HEK293 (cell line): ENCODE results near the gene PTPRCAP.

ENCODE experiments used
- GLIS1 ChIP-seq: fragments of 450-650 bp; formaldehyde crosslinking; IDR thresholded peaks from 2 replicates; pipeline ENCODE4 v1.5.1; 2016; ENCODE audit warnings: missing biosample characterization, missing genetic modification characterization
- GLIS2 ChIP-seq: fragments of 450-650 bp; formaldehyde crosslinking; IDR thresholded peaks from 2 replicates; pipeline ENCODE4 v1.5.1; 2016; ENCODE audit warnings: missing biosample characterization, missing genetic modification characterization
- SALL2 ChIP-seq: fragments of 450-650 bp; formaldehyde crosslinking; IDR thresholded peaks from 2 replicates; pipeline ENCODE4 v1.5.0; 2017; ENCODE audit warnings: missing biosample characterization, mild to moderate bottlenecking, missing genetic modification characterization, borderline replicate concordance
- ZBTB17 ChIP-seq: fragments of 450-650 bp; formaldehyde crosslinking; IDR thresholded peaks from 2 replicates; pipeline ENCODE4 v1.5.1; 2016; ENCODE audit warnings: missing biosample characterization, missing genetic modification characterization
- ZBTB48 ChIP-seq: fragments of 450-650 bp; formaldehyde crosslinking; IDR thresholded peaks from 2 replicates; pipeline ENCODE4 v1.5.1; 2016; ENCODE audit warnings: missing biosample characterization, missing genetic modification characterization
- ZNF133 ChIP-seq: fragments of 450-650 bp; formaldehyde crosslinking; IDR thresholded peaks from 2 replicates; pipeline ENCODE4 v1.5.1; 2016; ENCODE audit warnings: missing biosample characterization, missing genetic modification characterization
- ZNF138 ChIP-seq: fragments of 450-650 bp; formaldehyde crosslinking; IDR thresholded peaks from 2 replicates; pipeline ENCODE4 v1.5.1; 2016; ENCODE audit warnings: missing biosample characterization, missing genetic modification characterization, borderline replicate concordance
- ZNF221 ChIP-seq: fragments of 450-650 bp; formaldehyde crosslinking; IDR thresholded peaks from 2 replicates; pipeline ENCODE4 v1.5.1; 2017; ENCODE audit warnings: missing biosample characterization, missing genetic modification characterization, borderline replicate concordance
- ZNF292 ChIP-seq: fragments of 450-650 bp; formaldehyde crosslinking; IDR thresholded peaks from 2 replicates; pipeline ENCODE4 v1.5.1; 2016; ENCODE audit warnings: low read depth, missing biosample characterization, missing genetic modification characterization, borderline replicate concordance
- ZNF335 ChIP-seq: fragments of 450-650 bp; formaldehyde crosslinking; conservative IDR thresholded peaks from 2 replicates; pipeline ENCODE4 v1.5.1; 2016; ENCODE audit warnings: missing biosample characterization, missing genetic modification characterization
- ZNF548 ChIP-seq: fragments of 450-650 bp; formaldehyde crosslinking; IDR thresholded peaks from 2 replicates; pipeline ENCODE4 v1.5.1; 2016; ENCODE audit warnings: missing biosample characterization, missing genetic modification characterization
- ZNF660 ChIP-seq: fragments of 450-650 bp; IDR thresholded peaks from 2 replicates; pipeline ENCODE4 v1.5.1; 2018; ENCODE audit warnings: missing biosample characterization, mild to moderate bottlenecking, missing genetic modification characterization
- ZSCAN30 ChIP-seq: fragments of 450-650 bp; IDR thresholded peaks from 2 replicates; pipeline ENCODE4 v1.5.1; 2018; ENCODE audit warnings: missing biosample characterization, mild to moderate bottlenecking, missing genetic modification characterization, moderate library complexity
- TF ChIP-seq, protein P1 (sequence below): fragments of 450-650 bp; formaldehyde crosslinking; IDR thresholded peaks from 2 replicates; pipeline ENCODE4 v1.5.1; 2016; ENCODE audit warnings: missing biosample characterization, missing genetic modification characterization
- TF ChIP-seq, protein P2 (sequence below): fragments of 450-650 bp; formaldehyde crosslinking; IDR thresholded peaks from 2 replicates; pipeline ENCODE4 v1.5.1; 2017; ENCODE audit warnings: missing biosample characterization, missing genetic modification characterization
- TF ChIP-seq, protein P3 (sequence below): fragments of 450-650 bp; formaldehyde crosslinking; IDR thresholded peaks from 2 replicates; pipeline ENCODE4 v1.5.1; 2016; ENCODE audit warnings: missing biosample characterization, missing genetic modification characterization
- TF ChIP-seq, protein P4 (sequence below): fragments of 450-650 bp; formaldehyde crosslinking; IDR thresholded peaks from 2 replicates; pipeline ENCODE4 v1.5.1; 2016; ENCODE audit warnings: missing biosample characterization, missing genetic modification characterization
- TF ChIP-seq, protein P5 (sequence below): fragments of 450-650 bp; formaldehyde crosslinking; IDR thresholded peaks from 2 replicates; pipeline ENCODE4 v1.5.1; 2016; ENCODE audit warnings: missing biosample characterization, missing genetic modification characterization

The PTPRCAP gene

DNA sequence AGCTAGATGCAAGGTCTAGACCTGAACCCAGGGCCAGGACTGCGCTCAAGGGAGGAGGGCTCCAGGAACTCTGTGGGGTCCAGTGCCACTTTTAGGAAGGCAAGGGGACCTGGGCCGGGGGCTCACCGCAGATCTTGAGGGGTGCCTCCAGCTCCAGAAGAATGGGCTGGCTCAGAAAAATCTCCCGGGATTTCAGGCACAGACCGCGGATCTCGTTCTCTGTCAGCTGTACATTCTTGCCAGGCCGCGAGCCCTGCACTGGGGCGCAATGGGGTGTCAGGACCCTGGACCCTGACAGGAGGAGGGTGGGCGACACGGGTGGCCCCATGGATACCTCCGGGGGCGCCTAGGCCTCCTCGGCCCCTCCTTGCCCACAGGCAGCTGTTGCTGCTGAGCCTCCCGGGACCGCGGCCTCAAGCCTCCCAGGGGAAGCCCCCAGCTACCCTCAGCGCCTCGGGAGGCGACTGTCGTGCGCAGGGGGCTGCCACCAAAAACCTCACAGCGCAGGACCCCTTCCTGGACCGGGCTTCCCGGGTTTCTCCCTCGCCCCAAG lies 36.5 kb downstream of the PTPRCAP start (continued):
- TF ChIP-seq ZNF335 (tag by site-specific recombination) (peak; percentile 30; the same call in 1 of the 2 replicates), GLIS1 (tag by site-specific recombination) (peak; percentile 70), ZSCAN30 (tag by site-specific recombination) (no peak), ZBTB48 (tag by site-specific recombination) (no peak), ZNF660 (no peak), ZNF548 (tag by site-specific recombination) (no peak), ZBTB17 (no peak), ZNF221 (no peak), SALL2 (tag by site-specific recombination) (no peak), ZNF292 (tag by site-specific recombination) (no peak), ZNF138 (tag by site-specific recombination) (no peak), GLIS2 (tag by site-specific recombination) (peak; percentile 96), ZNF133 (tag by site-specific recombination) (no peak)
- TF ChIP-seq, protein P1, sequence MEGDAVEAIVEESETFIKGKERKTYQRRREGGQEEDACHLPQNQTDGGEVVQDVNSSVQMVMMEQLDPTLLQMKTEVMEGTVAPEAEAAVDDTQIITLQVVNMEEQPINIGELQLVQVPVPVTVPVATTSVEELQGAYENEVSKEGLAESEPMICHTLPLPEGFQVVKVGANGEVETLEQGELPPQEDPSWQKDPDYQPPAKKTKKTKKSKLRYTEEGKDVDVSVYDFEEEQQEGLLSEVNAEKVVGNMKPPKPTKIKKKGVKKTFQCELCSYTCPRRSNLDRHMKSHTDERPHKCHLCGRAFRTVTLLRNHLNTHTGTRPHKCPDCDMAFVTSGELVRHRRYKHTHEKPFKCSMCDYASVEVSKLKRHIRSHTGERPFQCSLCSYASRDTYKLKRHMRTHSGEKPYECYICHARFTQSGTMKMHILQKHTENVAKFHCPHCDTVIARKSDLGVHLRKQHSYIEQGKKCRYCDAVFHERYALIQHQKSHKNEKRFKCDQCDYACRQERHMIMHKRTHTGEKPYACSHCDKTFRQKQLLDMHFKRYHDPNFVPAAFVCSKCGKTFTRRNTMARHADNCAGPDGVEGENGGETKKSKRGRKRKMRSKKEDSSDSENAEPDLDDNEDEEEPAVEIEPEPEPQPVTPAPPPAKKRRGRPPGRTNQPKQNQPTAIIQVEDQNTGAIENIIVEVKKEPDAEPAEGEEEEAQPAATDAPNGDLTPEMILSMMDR = peak; percentile 54; the same call in 1 of the 2 replicates
- TF ChIP-seq, protein P2, sequence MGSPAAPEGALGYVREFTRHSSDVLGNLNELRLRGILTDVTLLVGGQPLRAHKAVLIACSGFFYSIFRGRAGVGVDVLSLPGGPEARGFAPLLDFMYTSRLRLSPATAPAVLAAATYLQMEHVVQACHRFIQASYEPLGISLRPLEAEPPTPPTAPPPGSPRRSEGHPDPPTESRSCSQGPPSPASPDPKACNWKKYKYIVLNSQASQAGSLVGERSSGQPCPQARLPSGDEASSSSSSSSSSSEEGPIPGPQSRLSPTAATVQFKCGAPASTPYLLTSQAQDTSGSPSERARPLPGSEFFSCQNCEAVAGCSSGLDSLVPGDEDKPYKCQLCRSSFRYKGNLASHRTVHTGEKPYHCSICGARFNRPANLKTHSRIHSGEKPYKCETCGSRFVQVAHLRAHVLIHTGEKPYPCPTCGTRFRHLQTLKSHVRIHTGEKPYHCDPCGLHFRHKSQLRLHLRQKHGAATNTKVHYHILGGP (tag by site-specific recombination) = no peak
- TF ChIP-seq, protein P3, sequence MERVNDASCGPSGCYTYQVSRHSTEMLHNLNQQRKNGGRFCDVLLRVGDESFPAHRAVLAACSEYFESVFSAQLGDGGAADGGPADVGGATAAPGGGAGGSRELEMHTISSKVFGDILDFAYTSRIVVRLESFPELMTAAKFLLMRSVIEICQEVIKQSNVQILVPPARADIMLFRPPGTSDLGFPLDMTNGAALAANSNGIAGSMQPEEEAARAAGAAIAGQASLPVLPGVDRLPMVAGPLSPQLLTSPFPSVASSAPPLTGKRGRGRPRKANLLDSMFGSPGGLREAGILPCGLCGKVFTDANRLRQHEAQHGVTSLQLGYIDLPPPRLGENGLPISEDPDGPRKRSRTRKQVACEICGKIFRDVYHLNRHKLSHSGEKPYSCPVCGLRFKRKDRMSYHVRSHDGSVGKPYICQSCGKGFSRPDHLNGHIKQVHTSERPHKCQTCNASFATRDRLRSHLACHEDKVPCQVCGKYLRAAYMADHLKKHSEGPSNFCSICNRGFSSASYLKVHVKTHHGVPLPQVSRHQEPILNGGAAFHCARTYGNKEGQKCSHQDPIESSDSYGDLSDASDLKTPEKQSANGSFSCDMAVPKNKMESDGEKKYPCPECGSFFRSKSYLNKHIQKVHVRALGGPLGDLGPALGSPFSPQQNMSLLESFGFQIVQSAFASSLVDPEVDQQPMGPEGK (tag by site-specific recombination) = peak; percentile 58; the same call in 1 of the 2 replicates
- TF ChIP-seq, protein P4, sequence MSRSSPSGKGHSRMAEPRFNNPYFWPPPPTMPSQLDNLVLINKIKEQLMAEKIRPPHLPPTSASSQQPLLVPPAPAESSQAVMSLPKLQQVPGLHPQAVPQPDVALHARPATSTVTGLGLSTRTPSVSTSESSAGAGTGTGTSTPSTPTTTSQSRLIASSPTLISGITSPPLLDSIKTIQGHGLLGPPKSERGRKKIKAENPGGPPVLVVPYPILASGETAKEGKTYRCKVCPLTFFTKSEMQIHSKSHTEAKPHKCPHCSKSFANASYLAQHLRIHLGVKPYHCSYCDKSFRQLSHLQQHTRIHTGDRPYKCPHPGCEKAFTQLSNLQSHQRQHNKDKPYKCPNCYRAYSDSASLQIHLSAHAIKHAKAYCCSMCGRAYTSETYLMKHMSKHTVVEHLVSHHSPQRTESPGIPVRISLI (tag by site-specific recombination) = no peak
- TF ChIP-seq, protein P5, sequence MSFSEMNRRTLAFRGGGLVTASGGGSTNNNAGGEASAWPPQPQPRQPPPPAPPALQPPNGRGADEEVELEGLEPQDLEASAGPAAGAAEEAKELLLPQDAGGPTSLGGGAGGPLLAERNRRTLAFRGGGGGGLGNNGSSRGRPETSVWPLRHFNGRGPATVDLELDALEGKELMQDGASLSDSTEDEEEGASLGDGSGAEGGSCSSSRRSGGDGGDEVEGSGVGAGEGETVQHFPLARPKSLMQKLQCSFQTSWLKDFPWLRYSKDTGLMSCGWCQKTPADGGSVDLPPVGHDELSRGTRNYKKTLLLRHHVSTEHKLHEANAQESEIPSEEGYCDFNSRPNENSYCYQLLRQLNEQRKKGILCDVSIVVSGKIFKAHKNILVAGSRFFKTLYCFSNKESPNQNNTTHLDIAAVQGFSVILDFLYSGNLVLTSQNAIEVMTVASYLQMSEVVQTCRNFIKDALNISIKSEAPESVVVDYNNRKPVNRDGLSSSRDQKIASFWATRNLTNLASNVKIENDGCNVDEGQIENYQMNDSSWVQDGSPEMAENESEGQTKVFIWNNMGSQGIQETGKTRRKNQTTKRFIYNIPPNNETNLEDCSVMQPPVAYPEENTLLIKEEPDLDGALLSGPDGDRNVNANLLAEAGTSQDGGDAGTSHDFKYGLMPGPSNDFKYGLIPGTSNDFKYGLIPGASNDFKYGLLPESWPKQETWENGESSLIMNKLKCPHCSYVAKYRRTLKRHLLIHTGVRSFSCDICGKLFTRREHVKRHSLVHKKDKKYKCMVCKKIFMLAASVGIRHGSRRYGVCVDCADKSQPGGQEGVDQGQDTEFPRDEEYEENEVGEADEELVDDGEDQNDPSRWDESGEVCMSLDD = peak; percentile 53
